ENCODE data around the gene CEMP1.

CEMP1 gene

GRCh38 chr16:2482249-2482648, 49.0 kb downstream of the CEMP1 start:
- TF ChIP-seq EZH2phosphoT487 (IDR thresholded peaks at IDR 0.05; ENCODE audit: borderline replicate concordance), result no peak
- no peak for TF ChIP-seq CTCF (conservative IDR thresholded peaks at IDR 0.05; ENCODE audit: low read length)
- H3K4me2 ChIP-seq (ENCODE audit: low read depth, low read length, poor library complexity, severe bottlenecking), result no peak overlapping the region
- H3F3A ChIP-seq (ENCODE audit: low read depth), result no peaks in the 10 kb centered on the region
- peaks cover 32% of the 10 kb centered on the region; the same call in 1 of the 2 replicates for H3K79me2 ChIP-seq (ENCODE audit: insufficient read depth, low read length)
- H3K4me1 ChIP-seq (ENCODE audit: insufficient read depth, low read length, poor library complexity, severe bottlenecking), result peaks cover 3% of the 10 kb centered on the region
- no peak overlapping the region for H3K9ac ChIP-seq (ENCODE audit: low read depth, low read length, poor library complexity, severe bottlenecking)
- no peak overlapping the region for H2AFZ ChIP-seq (ENCODE audit: low read length)
- no peak overlapping the region for H3K4me3 ChIP-seq (ENCODE audit: low read length, poor library complexity, severe bottlenecking)
- H4K20me1 ChIP-seq (ENCODE audit: insufficient read depth, low read length, poor library complexity, severe bottlenecking), result no peaks in the 10 kb centered on the region
- no peaks in the 10 kb centered on the region for H3K36me3 ChIP-seq (ENCODE audit: insufficient read depth, low read length)
- H3K9me2 ChIP-seq (replicated peaks; ENCODE audit: low read depth, low read length), result no peaks in the 10 kb centered on the region
- no peaks in the 10 kb centered on the region for H3K9me3 ChIP-seq (ENCODE audit: insufficient read depth, low read depth, low read length)
- H3K27me3 ChIP-seq (ENCODE audit: insufficient read depth, low read length, poor library complexity, severe bottlenecking), result no peaks in the 10 kb centered on the region

- H3K79me2 ChIP-seq (ENCODE audit: insufficient read depth, low read length), result peaks cover 38% of the 10 kb centered on the region; the same call in 1 of the 2 replicates
- no peak overlapping the region for H3K4me2 ChIP-seq (ENCODE audit: low read depth, low read length, poor library complexity, severe bottlenecking)
- no peaks in the 10 kb centered on the region for H3K9me3 ChIP-seq (ENCODE audit: insufficient read depth, low read depth, low read length)
- peaks cover 4% of the 10 kb centered on the region for H3K4me1 ChIP-seq (ENCODE audit: insufficient read depth, low read length, poor library complexity, severe bottlenecking)
- H4K20me1 ChIP-seq (ENCODE audit: insufficient read depth, low read length, poor library complexity, severe bottlenecking), result no peaks in the 10 kb centered on the region
- no peak overlapping the region for H2AFZ ChIP-seq (ENCODE audit: low read length)
- H3K36me3 ChIP-seq (ENCODE audit: insufficient read depth, low read length), result no peaks in the 10 kb centered on the region
- no peak overlapping the region for H3K4me3 ChIP-seq (ENCODE audit: low read length, poor library complexity, severe bottlenecking)
- TF ChIP-seq EZH2phosphoT487 (IDR thresholded peaks at IDR 0.05; ENCODE audit: borderline replicate concordance) (no peak), CTCF (conservative IDR thresholded peaks at IDR 0.05; ENCODE audit: low read length) (no peak)
- H3F3A ChIP-seq (ENCODE audit: low read depth), result no peaks in the 10 kb centered on the region
- H3K9ac ChIP-seq (ENCODE audit: low read depth, low read length, poor library complexity, severe bottlenecking), result no peak overlapping the region
- H3K9me2 ChIP-seq (replicated peaks; ENCODE audit: low read depth, low read length), result no peaks in the 10 kb centered on the region
- no peaks in the 10 kb centered on the region for H3K27me3 ChIP-seq (ENCODE audit: insufficient read depth, low read length, poor library complexity, severe bottlenecking)
Observed at GRCh38 chr16:2481676-2482075, 49.5 kb downstream of the CEMP1 start.

GRCh38 chr16:2480948-2481347, 50.3 kb downstream of the CEMP1 start:
- peaks cover 41% of the 10 kb centered on the region for H3K79me2 ChIP-seq (ENCODE audit: insufficient read depth, low read length)
- no peak for TF ChIP-seq CTCF (conservative IDR thresholded peaks at IDR 0.05; ENCODE audit: low read length)
- TF ChIP-seq EZH2phosphoT487 (IDR thresholded peaks at IDR 0.05; ENCODE audit: borderline replicate concordance), result no peak
- H2AFZ ChIP-seq (ENCODE audit: low read length), result no peak overlapping the region
- peaks cover 6% of the 10 kb centered on the region for H4K20me1 ChIP-seq (ENCODE audit: insufficient read depth, low read length, poor library complexity, severe bottlenecking)
- H3K4me1 ChIP-seq (ENCODE audit: insufficient read depth, low read length, poor library complexity, severe bottlenecking), result peaks cover 10% of the 10 kb centered on the region
- no peak overlapping the region for H3K9ac ChIP-seq (ENCODE audit: low read depth, low read length, poor library complexity, severe bottlenecking)
- no peaks in the 10 kb centered on the region for H3K9me2 ChIP-seq (replicated peaks; ENCODE audit: low read depth, low read length)
- H3K4me3 ChIP-seq (ENCODE audit: low read length, poor library complexity, severe bottlenecking), result no peak overlapping the region
- no peaks in the 10 kb centered on the region for H3K9me3 ChIP-seq (ENCODE audit: insufficient read depth, low read depth, low read length)
- no peaks in the 10 kb centered on the region for H3K36me3 ChIP-seq (ENCODE audit: insufficient read depth, low read length)
- no peaks in the 10 kb centered on the region for H3F3A ChIP-seq (ENCODE audit: low read depth)
- H3K4me2 ChIP-seq (ENCODE audit: low read depth, low read length, poor library complexity, severe bottlenecking), result no peak overlapping the region
- H3K27me3 ChIP-seq (ENCODE audit: insufficient read depth, low read length, poor library complexity, severe bottlenecking), result no peaks in the 10 kb centered on the region

All from Loucy (cell line).